ENCODE results near the gene AKAP13.
"Not testable (repeated sequence)": the region's sequence is repeated elsewhere in the genome, so short reads cannot be mapped to it uniquely, and the experiment has no call there.

Gene AKAP13

GRCh38 chr15:85778107-85778776 lies 397.8 kb downstream of the AKAP13 start:
- DNase-seq, result no peak

GRCh38 chr15:85779249-85779648 lies 398.8 kb downstream of the AKAP13 start:
- no peak for DNase-seq

DNA sequence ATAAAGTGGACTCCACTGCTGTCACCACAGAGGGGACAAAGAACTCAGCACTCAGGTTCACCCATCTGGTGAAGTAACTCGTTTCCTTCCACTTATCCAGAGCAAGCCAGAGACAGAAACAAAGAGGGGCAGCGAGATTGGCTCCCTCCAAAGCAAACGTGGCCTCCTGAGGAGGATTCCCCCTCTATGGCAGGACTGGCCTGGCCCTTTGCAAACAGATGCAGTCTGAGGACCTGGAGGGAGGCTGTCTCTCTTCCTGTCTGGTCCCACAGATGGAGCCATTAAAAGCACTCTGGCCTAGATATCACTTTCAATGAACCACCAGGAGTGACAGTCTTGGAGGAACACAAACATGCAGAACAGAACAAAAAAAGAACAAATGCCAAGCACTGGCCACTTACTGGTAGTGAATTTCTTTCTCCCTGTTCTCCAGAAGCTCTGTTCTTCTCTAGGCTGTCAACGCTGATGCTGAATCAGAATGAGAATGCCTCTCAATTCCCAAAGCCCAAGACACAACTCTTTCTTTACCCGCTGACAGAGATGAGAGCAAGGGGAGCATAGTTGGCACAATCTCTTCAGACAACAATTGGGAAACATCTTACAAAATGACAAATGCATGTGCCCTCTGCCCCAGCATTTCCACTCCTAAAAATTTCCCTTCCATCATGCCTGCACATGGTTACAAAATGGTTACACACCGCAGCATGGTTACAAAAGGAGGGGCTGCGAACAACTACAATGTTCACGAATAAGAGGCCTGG lies 400.0 kb downstream of the AKAP13 start:
- no peak for DNase-seq

DNA sequence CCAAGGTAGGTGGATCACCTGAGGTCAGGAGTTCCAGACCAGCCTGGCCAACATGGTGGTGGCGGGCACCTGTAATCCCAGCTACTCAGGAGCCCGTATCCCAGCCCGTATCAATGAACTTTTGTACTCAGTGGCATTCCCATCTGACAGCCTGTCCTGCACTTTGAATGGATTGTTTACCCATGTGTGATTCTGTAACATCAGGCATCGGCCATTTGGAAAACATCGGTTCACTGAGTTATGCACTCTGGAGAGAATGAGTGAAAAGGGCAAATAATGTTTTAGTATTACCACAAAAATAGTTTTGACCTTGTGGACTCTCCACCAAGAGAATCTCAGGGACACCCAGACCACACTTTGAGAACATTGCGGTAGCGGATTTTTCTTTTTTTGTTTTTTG lies 400.7 kb downstream of the AKAP13 start:
- no peak for DNase-seq

DNA sequence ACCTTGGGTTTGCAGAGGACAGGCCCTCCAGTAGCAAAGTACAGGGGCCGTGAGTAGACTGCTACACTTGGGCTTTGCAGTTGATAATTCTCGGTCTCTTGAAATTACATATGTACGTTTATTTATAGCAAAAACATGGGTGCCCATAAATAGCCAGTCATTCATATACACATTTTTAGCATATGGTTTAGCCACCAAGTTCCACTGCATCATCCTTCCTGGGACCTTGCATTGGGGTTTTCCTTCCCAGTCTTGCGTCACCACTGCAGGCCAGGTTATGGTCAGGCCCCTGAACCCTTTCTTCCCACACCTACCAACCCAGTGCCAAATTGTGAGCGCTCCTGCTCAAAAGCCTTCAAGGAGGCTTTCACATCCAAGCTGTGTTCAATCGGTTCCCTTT lies 401.7 kb downstream of the AKAP13 start:
- DNase-seq, result no peak

- DNase-seq, result no peak
Observed at GRCh38 chr15:85785887-85786780, 405.7 kb downstream of the AKAP13 start.

GRCh38 chr15:85786781-85787114 lies 406.3 kb downstream of the AKAP13 start:
- no peak for DNase-seq

DNA sequence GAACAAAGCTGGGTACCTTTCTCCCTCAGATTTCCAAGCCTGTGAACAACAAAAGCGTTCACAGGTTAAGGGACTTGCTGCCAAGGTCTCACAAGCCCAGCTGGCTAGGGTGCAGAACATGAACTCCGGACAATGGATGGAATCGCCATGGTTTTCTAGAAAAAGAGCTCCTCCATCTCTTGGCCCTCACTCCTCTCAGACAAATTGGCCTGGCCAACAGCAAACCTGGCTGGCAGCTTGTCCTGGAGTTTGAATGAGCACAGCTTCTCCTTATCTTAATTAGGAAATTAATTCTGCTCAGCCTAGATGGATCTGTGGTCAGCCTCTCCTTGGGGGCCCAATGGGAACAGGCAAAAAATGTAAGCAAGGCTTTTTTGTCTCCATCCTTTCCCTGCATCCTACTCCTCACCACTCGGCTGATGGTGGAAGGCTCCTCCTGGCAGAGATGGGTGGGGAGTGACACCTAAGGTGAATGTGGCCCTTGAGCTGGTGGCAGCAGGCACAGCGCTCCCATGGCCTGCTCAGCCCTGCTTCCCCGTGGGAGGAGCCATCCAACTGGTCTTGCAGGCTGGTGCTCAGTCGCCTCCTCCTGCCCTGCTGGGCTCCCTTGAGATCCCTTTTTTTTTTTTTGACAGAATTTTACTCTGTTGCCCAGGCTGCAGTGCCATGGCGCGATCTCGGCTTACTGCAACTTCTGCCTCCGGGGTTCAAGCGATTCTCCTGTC lies 408.5 kb downstream of the AKAP13 start:
- DNase-seq, result no peak

DNA sequence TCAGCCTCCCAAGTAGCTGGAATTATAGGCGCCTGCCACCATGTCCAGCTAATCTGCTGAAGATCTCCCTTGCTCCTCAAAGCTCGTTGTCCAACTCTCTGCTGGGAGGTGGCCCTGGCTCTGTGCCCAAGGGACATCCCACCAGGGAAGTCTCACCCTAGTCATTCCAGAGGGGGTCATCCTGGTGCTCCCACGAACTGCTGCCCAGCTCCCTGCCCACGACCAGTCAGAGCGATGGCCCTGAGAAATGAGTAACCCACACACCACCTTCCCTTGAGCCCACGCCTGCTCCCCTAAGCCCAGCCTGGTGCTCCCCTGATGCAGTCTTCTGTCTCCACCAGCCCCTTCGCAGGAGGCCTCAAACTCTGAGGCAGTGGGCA lies 409.1 kb downstream of the AKAP13 start:
- DNase-seq, result no peak

- no peak for DNase-seq
Observed at GRCh38 chr15:85792102-85792731, 411.8 kb downstream of the AKAP13 start.

GRCh38 chr15:85792912-85793590 lies 412.6 kb downstream of the AKAP13 start:
- peak; percentile 19 for DNase-seq

GRCh38 chr15:85793641-85794597 lies 413.5 kb downstream of the AKAP13 start:
- peak; percentile 33 for DNase-seq

DNA sequence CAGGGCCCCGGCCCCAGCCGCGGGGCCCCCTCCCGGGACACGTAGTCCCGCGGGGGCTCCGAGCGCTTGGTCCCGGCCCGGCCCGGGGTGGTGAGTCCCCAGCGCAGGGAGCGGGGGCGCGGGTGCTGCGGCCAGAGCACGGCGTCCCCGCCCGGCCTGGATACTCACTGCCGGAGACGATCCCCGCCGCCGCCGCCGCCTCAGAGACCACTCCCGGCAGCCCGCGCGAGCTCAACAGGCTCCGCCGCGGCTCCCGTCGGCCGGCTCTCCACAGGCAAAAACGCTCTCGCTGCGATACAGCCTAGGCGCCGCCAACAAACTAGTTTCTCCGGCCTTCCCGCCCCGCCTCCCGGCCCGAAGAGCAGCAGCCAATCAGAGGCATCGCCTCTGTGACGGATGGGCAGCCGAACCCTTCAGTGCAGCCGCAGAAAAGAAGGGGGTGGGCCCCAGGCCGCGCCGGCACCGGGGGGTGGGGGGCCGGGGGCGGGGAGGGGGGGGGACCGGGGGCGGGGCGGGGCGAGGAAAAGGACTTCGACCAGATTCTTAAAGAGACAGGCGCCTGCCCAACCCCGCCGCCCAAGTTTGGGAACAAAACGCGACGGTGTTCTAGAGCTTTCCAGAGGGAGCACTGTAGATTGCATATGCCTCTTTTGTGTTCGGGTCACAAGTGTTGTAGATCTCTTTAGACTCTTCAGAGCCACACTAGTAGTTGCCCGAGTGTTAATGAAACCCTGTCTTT lies 414.4 kb downstream of the AKAP13 start, which contains the start of gene KLHL25:
Gene KLHL25 (minus strand): TSS at position 328 of the 739 bp plus-strand sequence. CDS start 25,115 bp downstream, outside the sequence.
- DNase-seq, result peak; percentile 95

GRCh38 chr15:85795337-85796305 lies 415.2 kb downstream of the AKAP13 start:
- no peak for DNase-seq

DNA sequence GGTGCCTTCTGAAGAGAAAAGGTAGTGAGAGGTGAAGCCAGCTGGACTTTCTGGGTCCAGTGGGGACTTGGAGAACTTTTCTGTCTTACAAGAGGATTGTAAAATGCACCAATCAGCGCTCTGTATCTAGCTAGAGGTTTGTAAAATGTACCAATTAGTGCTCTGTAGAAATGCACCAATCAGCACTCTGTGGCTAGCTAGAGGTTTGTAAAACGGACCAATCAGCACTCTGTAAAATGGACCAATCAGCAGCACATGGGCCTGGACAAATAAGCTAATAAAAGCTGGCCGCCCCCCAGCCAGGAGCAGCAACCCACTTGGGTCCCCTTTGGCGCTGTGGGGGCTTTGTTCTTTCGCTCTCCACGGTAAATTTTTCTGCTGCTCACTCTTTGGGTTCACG lies 416.0 kb downstream of the AKAP13 start:
- not testable (repeated sequence) for DNase-seq

Measured in CD4-positive, alpha-beta T cell treated with Interleukin-12 subunit alpha and Interleukin-12 subunit beta, for 1 hour (primary cell).